B cell (primary cell): Measurements from ENCODE around the gene IPMK.

ENCODE experiments used
- CTCF ChIP-seq: fragments of 200-600 bp; IDR thresholded peaks from one replicate; pipeline ENCODE4 v1.8.0; 2022; ENCODE audit warnings: antibody characterized with exemption, mild to moderate bottlenecking
- EZH2 ChIP-seq: IDR thresholded peaks from 2 replicates; pipeline ENCODE4 v1.6.1; 2012; ENCODE audit warnings: borderline replicate concordance, low read depth, mild to moderate bottlenecking, moderate library complexity, low read length; ENCODE audit not compliant: insufficient read depth, poor library complexity, severe bottlenecking

- TF ChIP-seq CTCF (no peak), EZH2 (no peak)
Observed at GRCh38 chr10:58268946-58269781, 1.5 kb upstream of the IPMK start, which contains the start of gene CISD1.
